ENCODE results near the gene SEC16A.

SEC16A gene

GRCh38 chr9:136492978-136493522, 10.2 kb upstream of the SEC16A start:
- TF ChIP-seq CTCF (IDR thresholded peaks at IDR 0.05), result no peak

GRCh38 chr9:136489731-136490130, 6.9 kb upstream of the SEC16A start:
- TF ChIP-seq CTCF (IDR thresholded peaks at IDR 0.05), result no peak

- peak; percentile 98 for TF ChIP-seq CTCF (IDR thresholded peaks at IDR 0.05)
Measured at GRCh38 chr9:136488247-136489214, 5.7 kb upstream of the SEC16A start.

- no peak for TF ChIP-seq CTCF (IDR thresholded peaks at IDR 0.05)
Measured at GRCh38 chr9:136487672-136488071, 4.8 kb upstream of the SEC16A start.

- TF ChIP-seq CTCF (IDR thresholded peaks at IDR 0.05), result no peak
Measured at GRCh38 chr9:136486823-136487620, 4.2 kb upstream of the SEC16A start.

GRCh38 chr9:136486131-136486530, 3.3 kb upstream of the SEC16A start:
- no peak for TF ChIP-seq CTCF (IDR thresholded peaks at IDR 0.05)
